ENCODE data around the gene ECE1.
A peak's percentile ranks its signal among the peaks of the same experiment; 100 is the strongest.

The ECE1 gene

GRCh38 chr1:21289700-21290545 lies at the start of gene ECE1:
TSS of gene ECE1 (minus strand) at chr1:21290463. CDS start at chr1:21290414, 49 bp downstream.
- DNase-seq: peak; percentile 49

GRCh38 chr1:21339356-21340229 lies 49.3 kb upstream of the ECE1 start:
- DNase-seq: no peak

DNA sequence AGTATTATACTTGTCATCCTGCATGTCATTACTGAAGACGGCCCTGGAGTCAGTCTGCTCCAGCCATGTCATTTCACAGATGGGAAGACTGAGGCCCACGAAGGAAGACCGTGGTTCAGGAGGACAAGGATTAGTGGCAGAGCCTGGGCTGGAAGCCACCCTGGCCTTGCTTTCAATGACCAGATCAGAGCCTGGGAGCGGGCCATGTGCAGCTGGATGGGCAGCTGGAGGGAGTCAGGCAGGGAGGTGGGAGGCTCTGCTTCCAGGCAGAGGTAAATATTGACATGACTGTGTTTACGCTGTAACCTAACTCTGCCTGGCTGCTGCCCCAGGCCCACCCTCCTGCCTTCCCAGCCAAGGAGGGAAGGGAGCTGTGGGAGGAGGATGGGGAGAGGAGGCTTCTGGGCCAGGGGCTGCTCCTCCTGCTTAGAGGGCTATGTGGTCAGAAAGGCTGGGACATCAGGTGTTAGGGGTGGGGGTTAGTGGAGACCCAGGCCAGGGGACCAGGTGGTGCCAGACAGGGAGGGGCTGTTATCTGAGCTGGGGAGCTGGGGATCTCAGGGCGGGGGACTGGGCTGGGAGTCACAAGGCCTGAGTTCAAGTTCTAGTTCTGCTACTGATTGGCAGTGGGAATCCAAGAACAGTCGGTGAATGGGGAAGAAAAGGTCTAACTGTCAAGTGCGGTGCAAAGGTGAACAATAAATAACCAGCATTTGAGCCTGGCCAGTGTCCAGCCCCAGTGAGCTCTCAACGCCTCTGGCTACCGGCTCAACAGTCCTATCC lies 48.5 kb upstream of the ECE1 start:
- peak; percentile 75 for DNase-seq

DNA sequence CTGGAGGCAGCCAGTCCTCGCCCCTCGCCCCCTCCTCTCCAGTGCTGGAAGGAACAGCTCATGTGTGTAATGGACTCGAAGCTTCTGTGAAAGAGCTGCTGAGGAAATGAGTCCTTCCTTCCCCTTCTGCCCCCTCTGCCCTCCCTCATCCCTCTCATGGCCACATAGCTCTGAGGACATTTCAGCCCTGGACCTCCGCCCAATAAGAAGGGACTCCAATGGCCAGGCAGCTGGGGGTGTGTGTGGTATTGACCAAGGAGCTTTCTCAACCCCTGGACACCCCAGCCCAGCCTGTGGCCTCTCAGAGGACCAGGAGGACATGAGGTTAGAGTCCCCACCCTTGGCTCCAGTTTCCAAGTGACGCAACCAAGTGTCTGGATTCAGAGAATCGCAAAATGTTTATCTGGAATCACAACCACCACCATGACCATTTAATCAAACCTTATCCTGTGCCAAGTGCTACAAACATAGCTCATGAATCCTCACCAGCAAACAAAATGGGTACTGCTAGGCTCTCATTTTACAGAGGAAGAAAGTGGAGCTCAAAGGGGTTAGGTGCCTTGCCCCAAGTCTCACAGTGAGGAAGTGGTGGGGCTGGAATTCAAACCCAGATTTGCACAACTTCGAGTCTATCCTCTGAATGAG lies 47.8 kb upstream of the ECE1 start:
- DNase-seq: no peak

DNA sequence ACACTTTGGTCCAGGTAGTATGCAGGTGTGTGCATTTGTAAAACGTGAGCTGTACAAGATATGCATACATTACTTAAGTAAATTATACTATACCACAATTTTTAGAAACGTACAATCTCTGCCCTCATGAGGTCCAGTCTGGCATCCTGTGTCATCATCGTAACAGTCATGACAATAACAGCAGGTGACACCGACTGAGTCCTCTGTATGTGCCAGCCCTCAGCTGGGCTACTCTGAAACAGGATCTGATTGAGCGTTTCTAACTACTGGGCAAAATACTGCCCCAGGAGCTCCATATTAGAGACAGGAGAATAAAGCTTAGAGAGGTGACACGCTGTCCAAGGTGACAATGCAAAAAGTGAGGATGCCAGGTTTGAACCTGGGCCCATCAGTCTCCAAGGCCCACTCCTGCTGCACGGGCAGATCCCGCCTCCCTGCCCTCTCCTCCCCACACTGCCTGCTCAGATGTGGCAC lies 47.2 kb upstream of the ECE1 start:
- no peak for DNase-seq

- DNase-seq: no peak
These were observed 46.8 kb upstream of the ECE1 start for GRCh38 chr1:21337010-21337437.

DNA sequence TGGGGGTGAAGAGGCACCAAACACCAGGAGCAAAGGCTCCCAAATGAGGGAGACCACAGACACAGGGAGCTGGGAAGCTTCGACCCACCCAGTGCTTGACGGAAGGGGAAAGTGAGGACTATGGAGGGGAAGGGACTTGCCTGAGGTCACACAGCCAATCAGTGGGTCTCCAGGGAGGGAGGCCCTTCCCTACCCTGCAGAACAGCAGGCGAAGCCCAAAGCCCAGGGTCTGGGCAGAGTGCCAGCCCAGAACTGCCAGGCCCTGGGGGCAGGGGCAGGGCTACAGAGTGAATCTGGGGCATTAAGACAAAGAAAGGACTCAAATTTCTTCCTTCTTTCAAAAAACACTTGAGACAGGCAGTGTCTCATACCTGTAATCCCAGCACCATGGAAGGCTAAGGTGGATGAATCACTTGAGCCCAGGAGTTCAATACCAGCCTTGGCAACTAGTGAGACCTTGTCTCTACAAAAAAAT lies 45.5 kb upstream of the ECE1 start:
- peak; percentile 84 for DNase-seq

DNA sequence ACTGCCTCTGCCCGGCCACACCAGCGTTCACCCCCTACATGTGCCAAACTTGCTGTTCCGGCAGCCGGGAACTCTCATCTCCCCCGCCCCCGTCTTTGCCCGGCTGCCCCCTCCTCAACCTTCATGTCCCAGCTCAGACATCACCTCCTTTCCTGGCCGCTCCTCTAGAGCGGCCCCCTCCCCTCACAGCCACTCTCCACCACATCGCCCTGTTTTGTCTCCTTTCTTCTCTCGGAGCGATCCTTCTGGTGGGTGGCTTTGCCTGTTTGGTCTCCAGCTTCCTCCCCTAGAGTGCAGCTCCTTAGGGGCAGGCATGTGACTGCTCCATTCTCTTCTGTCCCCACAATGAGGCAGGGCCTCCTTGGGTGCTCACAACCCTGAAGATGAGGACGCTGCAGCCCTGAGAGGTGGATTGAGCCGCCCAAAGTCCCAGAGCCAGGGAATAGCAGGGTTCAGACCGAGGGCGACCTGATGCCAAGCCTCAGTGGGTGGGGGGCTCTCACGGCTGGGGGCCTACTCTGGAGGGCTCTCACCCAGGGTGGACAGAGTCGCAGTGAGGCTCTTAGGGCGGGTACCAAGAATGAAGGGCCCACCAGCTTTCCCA lies 44.9 kb upstream of the ECE1 start:
- no peak for DNase-seq

DNA sequence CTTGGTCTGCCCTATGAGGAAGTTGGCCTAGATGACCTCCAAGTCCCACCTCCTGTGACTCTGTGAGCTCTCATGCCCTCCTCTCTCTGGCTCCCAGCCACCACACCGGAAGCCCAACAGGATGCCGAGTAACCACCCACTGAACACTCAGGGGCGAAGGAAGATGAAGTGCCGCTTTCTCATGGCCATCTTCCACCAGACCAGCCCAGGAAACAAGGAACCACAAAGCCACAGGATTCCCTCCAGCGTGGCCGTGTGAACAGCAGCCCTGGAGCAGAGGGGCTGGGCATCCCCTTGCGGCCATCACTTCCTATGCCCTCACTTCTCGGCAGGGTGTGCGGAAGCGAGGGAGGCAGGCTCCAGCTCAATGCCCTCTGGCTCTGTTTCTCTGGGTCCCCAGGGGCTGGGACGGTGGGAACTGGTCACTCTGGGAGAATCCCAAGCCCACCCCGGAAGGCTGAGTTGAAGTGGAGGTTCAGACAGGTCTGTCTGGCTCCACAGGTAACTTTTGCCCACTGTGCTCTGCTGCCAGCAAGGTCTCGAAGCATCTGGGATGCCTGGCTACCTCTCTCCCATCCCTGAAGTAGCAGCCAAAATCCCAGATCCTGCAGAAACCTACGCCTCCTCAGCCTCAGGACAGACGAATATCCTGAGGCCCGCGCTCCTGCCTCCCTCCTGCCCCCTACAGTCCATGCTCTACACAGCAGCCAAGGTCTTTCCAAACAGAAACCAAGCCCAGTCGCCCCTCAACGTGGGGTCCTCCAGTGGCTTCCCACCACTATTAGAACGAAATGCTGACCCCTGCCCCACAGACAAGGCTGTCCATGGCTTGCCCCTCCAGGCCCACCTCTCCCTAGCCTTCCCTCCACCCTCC lies 44.2 kb upstream of the ECE1 start:
- no peak for DNase-seq

DNA sequence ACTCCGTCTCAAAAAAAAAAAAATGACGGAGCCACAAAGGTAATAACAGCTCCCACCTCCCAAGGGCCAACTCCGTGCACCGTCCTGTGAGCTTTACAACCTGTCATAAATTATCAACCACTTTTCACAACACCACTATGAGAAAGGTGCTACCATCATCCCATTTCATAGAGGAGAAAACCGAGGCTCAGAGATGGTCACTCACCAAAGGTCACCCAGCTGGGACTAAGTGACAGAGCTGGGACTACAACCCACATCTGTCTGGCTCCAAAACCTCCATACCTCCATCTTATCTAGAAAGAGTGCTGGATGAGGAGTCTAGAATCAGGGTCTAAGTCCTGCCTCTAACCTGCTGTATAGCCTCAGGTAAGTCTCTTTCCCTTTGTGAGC lies 43.6 kb upstream of the ECE1 start:
- no peak for DNase-seq

GRCh38 chr1:21332554-21333311 lies 42.5 kb upstream of the ECE1 start:
- no peak for DNase-seq

- no peak for DNase-seq
These were observed 41.7 kb upstream of the ECE1 start for GRCh38 chr1:21331752-21332478.

- DNase-seq: no peak
These were observed 40.3 kb upstream of the ECE1 start for GRCh38 chr1:21330544-21330943.

- DNase-seq: no peak
These were observed 39.1 kb upstream of the ECE1 start for GRCh38 chr1:21329209-21329844.

GRCh38 chr1:21327566-21328323 lies 37.5 kb upstream of the ECE1 start:
- no peak for DNase-seq

DNA sequence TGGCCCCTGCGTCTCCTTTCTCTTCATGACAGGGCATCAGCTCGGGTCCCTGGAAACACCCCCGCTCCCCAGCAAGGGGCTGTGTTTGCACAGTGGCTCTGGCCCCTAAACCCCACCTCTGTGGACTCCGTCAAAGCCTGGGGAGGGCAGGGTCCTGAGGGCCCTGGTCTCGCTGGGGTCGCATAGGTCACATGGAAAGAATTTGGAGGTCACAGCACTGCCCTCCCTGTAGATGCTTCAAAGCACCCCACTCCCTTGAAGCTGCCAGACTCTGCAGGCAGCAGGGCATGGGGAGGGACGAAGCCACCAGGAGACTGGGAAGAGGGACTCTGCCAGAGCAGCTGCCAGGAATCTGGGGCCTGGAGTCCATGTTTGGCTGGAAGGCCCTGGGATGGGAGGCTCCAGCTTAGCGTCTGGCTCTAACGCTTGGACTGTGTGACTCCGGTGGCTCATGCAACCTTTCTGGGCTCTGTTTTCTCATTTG lies 36.6 kb upstream of the ECE1 start:
- no peak for DNase-seq

- DNase-seq: no peak
These were observed 35.6 kb upstream of the ECE1 start for GRCh38 chr1:21325731-21326387.

Measured in NCI-H1105 treated with DMSO at 0.1 percent for 48 hours (cell line).